Measurements from ENCODE around the gene PDE6H.

PDE6H gene

DNA sequence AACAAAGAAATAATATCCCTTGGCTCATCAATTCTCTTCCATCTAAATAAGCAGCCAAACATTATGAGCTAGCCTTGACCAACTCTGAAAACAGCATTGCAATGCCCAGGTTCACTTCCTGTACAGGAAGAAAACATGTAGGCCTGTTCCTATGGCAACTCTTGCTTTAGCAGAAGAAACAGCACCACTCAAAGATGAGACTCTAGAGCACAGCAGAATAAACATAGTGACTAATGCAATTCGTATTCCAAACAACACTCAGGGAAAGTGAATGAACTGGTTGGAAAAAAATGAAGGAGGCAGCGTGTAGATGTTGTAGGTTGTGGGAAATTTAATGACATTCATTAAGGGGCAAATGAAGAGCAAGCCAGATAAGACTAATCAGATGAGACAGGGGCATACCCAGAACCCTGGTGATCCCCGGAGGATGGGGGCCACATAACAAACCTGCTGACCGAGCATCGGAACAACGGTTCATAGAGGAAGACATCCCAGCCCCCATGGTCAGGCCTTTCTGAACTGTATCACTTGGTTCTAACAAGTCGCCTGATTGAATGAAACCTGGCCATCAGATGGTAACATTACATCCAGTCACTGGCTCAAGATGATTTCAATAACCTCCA is 20.4 kb upstream of the PDE6H start:
- DNase-seq: no peak

DNA sequence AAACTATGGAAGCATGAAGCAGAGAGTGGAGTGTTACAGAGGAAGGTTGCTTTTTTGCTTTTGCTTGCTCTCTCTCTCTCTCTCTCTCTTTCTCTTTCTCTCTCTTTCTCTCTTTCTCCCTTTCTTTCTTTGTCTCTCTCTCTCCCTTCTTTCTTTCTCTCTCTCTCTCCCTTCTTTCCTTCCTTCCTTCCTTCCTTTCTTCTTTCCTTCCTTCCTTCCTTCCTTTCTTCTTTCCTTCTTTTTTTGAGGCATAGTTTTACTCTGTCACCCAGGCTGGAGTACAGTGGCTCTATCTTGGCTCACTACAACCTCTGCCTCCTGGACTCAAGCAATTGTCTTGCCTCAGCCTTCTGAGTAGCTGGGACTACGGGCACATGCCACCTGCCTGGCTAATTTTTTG is 19.1 kb upstream of the PDE6H start:
- DNase-seq: no peak

DNA sequence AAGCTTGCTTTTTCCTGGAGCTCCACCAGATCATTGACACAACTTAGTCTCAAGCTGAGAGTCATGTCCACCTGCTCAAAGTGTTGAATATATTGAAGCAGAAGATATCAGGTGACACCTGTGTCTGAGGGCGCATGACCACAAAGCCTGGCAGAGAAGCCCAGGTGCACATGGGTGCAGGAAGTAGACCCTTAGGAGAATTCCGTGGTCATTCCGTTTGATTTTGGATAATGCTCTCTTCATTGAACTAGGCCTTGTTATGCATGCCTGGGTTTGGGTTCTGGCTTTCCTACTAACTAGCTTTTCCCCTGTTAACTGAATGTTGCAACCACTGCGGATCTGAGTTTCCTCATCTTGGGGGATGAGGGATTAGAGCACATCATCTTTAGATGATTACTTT is 18.6 kb upstream of the PDE6H start:
- DNase-seq: no peak

DNA sequence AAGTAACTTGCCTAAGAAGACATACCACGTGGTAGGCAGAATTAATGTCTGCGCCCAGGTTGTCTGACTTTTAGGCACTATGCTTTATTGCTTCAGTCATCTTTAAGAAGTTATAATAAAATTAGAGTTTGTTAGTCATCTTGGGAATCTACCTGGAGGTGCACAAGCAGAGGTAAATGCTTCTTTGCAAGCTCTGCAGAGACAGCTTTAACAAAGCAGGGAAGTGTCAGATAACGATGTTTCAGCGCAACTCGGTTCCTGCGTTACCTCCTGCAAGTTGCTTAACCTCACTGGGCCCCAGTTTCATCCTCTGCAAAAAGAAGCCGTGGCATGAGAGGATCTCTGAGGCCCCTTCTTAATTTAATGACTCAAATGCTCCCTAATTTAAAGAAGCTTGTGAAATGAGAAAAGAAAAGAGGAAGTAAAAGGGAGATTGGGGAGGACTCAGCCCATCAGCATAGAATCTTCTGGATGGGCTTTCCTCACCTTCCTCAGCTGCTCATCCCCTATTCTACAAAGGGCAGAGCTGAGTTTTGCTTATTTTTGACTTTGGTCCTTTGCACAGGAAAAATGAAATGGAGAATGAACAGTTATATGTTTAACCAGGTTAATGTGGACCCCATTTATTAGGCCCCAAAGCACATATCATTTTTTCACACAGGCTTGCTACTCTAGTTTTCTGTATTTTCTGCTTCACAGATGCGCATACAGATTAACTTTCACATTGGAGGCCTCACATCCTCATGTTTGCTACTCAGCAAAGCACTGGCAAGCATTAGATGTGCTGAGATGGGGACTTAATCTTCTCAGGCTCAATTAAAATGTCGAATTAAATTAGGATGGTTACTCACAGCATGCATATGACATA is 16.6 kb upstream of the PDE6H start:
- peak; percentile 51 for DNase-seq

DNA sequence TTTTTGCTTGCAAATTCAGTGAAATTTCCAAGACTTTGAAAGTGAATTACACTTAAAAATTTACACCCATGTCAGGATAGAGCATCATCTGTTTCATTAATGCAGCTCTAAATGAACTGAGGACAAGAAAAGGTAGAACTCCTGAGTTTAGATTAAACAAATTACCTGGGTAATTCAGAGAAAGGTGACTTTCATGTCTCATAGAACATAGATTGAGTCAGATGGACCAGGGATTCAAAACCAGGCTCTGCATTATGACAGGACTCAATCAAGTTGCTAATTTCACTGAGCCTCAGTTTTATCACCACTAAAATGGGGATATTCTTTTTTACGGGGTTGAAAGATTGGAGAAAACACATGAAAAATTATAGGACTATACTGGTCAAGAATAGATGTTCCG is 15.9 kb upstream of the PDE6H start:
- no peak for DNase-seq

DNA sequence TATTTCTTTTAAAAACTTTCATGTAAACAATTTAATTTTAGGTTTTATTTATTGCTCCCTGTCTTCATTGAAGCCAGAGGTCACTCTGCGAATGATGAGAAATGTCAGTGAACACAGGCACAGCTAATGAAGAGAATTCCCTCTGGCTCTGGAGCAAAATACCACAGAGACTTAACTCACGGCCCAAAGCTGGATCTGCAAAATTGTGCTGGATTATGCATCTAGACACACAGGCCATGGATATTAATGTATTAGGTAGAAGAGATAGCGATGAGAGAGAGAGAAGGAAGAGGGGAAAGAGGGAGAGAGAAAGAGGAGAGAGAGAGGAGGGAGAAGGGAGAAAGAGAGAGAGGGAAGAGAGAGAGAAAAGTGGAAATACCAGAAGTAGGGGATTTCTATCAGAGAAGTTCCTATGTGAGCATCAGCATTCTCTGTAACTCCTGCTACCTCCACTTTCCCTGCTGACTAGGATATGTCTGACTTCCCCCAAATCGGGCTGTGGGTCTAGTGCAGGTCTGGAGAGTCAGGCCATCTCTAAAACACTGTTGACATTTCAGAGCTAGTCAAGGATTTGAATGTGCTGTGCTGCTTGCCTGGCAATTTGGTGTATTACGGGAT is 15.2 kb upstream of the PDE6H start:
- no peak for DNase-seq

DNA sequence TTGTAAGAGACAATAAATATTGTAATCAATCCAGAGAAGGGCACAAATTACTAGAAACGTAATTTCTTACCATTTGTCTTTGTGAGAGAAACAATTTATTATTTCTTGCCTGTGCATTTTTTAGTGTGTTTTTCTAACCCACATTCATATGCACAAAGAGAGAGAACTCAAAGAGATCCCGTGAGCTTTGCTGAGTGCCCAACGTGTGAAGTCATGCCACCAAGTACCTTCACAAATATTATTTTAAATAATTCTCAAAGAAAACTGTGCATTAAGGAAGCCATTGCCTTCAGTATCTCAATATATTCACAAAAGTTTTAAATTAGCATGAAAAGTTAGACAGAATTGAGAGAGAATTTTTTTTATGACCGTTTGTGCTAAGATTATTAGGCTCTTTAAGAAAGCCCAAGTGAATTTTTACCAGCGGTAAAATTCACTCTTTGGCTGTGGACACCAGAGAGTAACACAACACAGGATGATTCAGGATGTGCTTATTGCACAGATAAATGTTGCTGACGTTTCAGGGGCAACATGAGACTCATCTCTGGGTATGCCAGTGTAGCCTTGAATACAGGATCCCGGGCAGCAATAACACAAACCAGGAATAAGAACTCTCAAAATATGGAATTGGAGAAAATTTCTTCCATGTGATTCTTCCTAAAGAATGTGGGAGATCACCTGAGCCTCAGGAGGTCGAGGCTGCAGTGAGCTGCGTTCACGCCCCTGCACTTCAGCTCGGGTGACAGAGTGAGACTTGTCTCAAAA is 14.3 kb upstream of the PDE6H start:
- DNase-seq: no peak

DNA sequence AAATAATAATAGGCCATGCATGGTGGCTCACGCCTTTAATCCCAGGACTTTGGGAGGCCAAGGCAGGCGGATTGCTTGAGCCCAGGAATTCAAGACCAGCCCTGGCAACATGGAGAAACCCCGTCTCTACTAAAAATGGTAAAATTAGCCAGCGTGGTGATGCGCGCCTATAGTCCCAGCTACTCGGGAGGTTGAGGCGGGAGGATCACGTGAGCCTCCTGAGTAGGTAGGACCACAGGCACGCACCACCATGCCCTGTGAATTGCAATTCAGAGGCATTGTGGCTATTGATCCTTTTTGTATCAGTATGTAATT is 13.8 kb upstream of the PDE6H start:
- DNase-seq: peak; percentile 38

DNA sequence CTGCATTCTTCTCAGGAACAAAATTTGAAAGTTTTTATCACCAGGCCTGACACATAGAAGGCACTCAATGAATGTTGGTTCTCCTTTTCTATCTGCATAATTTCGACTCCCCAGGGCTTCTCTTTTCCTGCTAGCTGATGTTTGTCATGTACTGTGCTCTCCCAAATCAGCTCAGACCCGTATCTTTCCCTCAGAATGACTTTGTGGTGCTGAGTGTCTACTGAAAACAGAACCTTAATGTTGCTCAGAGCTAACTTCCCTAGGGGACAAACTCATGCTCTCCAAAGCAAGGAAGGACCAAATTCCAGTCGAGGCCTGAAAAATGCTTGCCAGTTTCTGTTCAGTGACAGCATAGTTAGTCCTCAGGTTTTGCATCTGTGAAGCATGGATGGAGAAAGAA is 13.4 kb upstream of the PDE6H start:
- DNase-seq: no peak

DNA sequence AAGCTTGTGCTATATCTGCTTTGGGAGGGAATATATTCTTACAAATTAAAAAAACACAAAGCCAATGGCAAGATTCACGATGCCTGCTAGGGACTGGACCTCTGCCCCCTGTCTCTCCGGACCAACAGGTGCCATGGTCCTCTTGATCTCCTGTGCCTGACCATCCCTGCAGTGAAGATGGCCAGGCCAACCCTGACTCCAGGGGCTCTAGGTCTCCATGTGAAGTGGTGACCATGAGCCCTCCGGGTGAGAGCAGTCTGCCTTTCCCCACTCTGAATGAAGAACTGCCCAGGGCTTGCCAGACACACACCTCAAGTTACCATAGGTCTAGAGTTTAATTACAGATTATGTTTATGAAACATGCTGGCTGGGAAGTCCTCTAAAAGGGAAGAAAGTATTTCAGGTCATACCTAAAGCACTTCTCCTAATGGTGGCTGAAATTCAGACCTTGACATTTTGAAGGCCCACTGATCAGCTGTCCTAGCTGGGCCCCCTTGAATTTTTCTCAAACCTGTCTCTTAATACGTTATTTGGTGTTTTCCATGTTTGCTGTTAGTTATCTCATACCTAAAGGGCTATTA is 12.8 kb upstream of the PDE6H start:
- no peak for DNase-seq

DNA sequence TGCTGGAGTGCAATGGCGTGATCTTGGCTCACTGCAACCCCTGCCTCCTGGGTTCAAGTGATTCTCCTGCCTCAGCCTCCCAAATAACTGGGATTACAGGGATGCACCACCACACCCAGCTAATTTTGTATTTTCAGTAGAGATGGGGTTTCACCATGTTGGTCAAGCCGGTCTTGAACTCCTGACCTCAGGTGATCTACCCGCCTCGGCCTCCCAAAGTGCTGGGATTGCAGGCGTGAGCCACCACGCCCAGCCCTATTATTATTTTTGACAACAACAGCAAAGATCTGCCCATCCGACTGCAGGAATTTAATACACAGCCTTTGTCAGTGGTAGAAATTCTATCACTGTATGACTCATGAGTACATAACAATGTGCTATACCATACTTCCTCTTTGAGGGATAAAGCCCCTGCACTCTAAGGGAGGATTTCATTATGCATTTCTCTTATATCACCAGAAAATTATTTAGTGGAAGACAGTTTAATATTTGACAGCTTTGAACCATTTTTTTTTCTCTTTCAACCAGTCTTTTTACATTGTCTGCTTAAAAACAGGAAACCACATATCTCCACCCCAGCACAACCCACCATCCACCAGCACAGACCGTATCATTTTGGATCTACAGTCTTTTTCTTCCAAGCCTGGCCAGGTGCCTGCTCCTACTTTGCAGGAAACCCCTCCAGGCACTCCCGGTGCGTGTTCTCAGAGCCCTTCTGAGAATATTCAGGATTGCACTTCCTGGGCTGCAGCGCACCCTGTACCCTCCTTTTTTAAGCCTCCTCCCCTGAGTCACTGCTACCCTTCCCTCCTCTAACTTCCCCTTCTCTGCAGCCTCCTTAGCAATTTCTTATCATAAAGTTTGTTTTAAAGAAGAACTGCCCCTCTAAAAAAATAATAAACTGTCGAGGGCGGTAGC is 12.0 kb upstream of the PDE6H start:
- peak; percentile 22 for DNase-seq

DNA sequence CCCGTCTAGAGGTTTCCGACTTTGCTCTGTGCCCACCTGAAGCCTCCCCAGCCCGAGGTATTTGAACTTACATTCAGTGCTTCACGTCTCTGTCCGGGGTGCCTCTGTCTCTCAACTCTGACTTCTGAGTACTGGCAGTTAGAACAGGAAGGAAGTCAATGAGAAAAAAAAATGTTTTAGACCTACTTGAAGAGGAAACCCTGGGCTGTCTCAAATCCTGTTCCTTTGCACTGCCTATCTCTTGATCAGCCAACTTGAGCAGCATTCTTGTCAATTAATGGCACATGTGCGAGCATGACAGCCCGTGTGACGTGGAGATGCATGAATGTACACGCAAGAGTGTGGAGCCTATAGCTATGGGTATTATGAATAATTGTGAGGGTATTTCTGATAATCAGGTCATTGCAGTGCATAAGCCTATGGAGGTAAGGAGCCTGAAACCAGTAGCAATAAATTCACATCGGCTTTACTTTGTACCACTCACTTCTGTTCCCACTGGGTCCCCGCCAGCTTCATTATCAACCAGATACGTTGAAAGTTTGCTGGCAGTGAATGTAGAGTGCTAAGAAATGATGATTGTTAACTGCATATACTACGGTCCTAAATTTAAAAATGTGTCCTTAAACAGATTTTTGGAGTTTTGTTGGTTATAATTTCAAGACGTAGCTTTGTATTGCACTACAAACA is 11.2 kb upstream of the PDE6H start, which contains the start of gene ARHGDIB:
ARHGDIB (minus strand) TSS at position 136 of the 687 bp plus-strand sequence. CDS start 10,889 bp downstream, outside the sequence.
- peak; percentile 83 for DNase-seq

DNA sequence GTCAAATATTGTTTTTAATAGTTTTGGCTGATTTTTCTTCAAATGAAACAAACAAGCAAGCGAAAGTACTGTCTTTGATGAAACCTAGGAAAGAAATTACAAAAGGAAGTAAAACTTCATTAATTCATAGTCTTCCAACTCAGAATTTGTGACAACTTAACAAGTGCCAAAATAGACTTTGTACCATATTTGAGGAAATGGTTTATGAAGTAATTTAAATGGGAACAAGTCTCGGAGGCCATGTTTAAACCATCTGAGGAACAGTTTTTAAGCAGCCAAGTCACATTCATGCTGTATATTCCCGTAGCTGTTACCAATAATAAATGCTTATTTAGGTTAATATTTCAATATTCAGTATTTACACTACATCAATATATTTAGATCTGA is 10.7 kb upstream of the PDE6H start:
- no peak for DNase-seq

DNA sequence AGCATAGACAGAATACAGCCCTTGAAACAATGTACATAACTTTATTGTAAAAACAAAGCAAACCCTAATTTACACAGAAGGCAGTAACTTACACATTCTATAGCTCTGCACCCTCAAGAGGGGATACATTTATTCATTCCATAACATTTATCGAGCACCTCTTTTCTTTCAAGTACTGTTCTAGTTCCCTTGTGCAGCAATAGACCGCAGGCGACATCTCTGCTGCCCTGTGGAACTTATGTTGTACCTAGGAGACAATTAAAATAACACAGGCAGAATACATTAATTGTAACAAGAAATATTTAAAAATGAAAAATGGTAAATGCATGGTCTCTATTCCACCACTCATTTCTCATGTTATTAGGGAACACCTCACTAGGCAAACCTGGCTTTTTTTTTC is 10.0 kb upstream of the PDE6H start:
- no peak for DNase-seq

DNA sequence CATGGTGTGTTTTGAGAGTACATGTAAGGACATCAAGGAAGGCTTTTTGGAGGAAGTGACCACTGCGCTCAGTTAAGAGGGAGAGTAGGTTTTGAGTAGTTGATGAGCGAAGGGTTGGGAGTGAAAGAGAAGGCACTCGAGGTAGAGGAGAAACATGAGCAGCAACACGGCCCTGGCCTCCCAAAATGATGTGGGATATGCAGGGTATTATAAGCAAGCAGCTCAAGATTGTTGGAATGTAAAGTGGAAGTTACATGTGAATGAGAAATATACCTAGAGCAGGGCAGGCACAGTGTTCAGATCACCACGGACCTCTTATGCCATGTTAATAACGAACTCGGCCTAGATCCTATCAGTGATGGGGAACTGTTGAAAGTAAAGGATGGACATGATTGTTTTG is 9.3 kb upstream of the PDE6H start:
- no peak for DNase-seq

GRCh38 chr12:14964406-14964805 is 8.4 kb upstream of the PDE6H start:
- DNase-seq: no peak

DNA sequence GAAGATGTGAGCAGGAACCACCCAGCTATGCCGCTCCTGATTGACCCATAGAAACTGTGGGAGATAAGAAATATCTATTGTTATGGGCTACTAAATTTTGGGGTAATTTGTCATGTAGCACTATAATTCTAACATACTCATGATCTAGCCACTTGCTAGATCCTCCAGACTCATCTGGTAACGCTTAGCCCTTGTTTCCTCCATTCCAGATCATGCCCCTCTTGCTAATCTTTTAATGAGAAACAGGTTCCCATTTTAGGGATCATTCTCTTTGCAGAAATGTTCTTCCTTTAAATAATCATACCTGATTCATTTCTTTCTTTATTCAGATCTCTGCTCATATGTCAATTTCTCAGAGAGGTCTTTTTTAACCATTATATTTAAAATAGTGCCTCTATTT is 7.6 kb upstream of the PDE6H start:
- no peak for DNase-seq

- no peak for DNase-seq
Observed at GRCh38 chr12:14968478-14968877, 4.4 kb upstream of the PDE6H start.

DNA sequence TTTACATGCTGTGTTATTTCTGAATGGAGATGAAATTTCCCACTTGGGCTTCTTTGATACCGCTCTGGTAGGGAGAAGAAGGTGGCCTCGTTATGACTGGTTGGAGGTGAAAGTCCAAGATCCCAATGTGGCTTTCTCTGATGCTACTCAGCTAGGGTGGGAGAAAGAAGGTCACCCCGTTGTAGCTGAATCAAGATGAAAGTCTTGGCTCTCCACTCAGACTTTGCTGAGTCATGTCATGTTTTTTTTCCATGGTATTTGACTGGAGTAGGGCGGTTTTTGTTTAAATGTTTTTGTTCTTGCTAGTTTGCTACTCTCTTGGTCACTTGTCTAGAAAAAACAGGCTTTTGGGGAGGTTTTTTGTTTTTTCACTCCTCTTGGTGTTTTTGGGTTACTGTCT is 2.4 kb upstream of the PDE6H start:
- no peak for DNase-seq

DNA sequence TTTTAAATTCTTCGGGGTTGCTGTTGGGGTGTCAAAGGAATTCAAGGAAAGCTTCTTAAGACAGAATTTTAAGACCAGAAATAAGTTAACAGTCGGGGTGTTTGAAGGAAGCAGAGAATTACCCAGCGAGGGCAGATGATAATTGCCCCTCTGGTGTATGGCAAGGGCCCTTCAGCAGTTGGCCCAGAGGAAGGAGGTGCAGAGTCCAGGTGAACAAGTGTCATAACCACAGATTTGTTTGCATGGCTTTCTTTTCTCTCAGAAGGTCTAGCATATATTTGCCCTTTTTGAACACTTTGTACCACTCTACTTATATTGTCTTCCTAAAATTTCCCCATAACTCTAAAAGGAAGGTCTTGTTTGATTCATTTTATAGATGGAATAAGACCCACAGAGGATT is 1.8 kb downstream of the PDE6H start:
- DNase-seq: no peak

DNA sequence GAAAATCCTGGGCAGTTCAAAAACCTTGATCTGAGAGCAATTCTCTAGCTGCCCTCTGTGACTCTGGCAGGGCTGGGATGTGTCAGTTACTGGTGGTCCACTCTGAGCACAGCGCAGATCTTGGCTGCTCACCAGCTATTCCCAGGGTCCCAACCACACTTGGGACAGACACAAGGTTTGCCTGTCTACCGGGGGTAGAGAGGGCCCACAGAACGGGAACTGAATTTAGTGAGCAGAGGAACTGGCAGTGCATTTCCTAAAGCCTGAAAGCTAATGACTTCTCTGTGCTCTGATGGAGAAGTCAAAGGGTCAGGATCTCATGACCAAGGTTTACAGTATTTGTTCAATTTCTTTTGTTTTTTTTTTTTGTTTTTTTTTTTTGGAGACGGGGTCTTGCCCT is 2.6 kb downstream of the PDE6H start:
- DNase-seq: no peak

Data from stimulated activated CD4-positive, alpha-beta T cell treated with anti-CD3 and anti-CD28 coated beads, Interleukin-1b, Interleukin-23, amount 100 ng/mL, for 48 hours (primary cell).